ENCODE data around the gene PIGQ.
A peak's percentile ranks its signal among the peaks of the same experiment; 100 is the strongest.

Gene PIGQ

GRCh38 chr16:534135-534534, 35.6 kb upstream of the PIGQ start:
- DNase-seq (ENCODE audit: low read depth in 3 of 3) = no peak

- no peak for DNase-seq (ENCODE audit: low read depth in 3 of 3)
Observed at GRCh38 chr16:534856-535445, 34.8 kb upstream of the PIGQ start.

- no peak for DNase-seq (ENCODE audit: low read depth in 3 of 3)
Observed at GRCh38 chr16:535446-536405, 34.0 kb upstream of the PIGQ start.

- DNase-seq (ENCODE audit: low read depth in 3 of 3) = no peak
Observed at GRCh38 chr16:536746-537145, 33.0 kb upstream of the PIGQ start.

GRCh38 chr16:537415-538335, 32.1 kb upstream of the PIGQ start:
- DNase-seq (ENCODE audit: low read depth in 3 of 3) = no peak

- no peak for DNase-seq (ENCODE audit: low read depth in 3 of 3)
Observed at GRCh38 chr16:539901-540530, 29.8 kb upstream of the PIGQ start.

- no peak for DNase-seq (ENCODE audit: low read depth in 3 of 3)
Observed at GRCh38 chr16:540645-541340, 29.0 kb upstream of the PIGQ start.

- no peak for DNase-seq (ENCODE audit: low read depth in 3 of 3)
Observed at GRCh38 chr16:543301-544164, 26.2 kb upstream of the PIGQ start.

GRCh38 chr16:544517-544916, 25.3 kb upstream of the PIGQ start:
- DNase-seq (ENCODE audit: low read depth in 3 of 3) = no peak

GRCh38 chr16:546909-547770, 22.6 kb upstream of the PIGQ start:
- peak in 1 of 3 experiments; percentile 54 for DNase-seq (ENCODE audit: low read depth in 3 of 3)

- no peak for DNase-seq (ENCODE audit: low read depth in 3 of 3)
Observed at GRCh38 chr16:548586-548985, 21.2 kb upstream of the PIGQ start.

- DNase-seq (ENCODE audit: low read depth in 3 of 3) = no peak
Observed at GRCh38 chr16:549544-550263, 20.1 kb upstream of the PIGQ start.

GRCh38 chr16:551210-551609, 18.6 kb upstream of the PIGQ start:
- no peak for DNase-seq (ENCODE audit: low read depth in 3 of 3)

- DNase-seq (ENCODE audit: low read depth in 3 of 3) = no peak
Observed at GRCh38 chr16:552171-552570, 17.6 kb upstream of the PIGQ start.

GRCh38 chr16:553601-554296, 16.0 kb upstream of the PIGQ start:
- no peak for DNase-seq (ENCODE audit: low read depth in 3 of 3)

- DNase-seq (ENCODE audit: low read depth in 3 of 3) = no peak
Observed at GRCh38 chr16:554297-554621, 15.5 kb upstream of the PIGQ start.

GRCh38 chr16:554640-555365, 15.0 kb upstream of the PIGQ start:
- DNase-seq (ENCODE audit: low read depth in 3 of 3) = no peak
